Fibroblast of skin of right quadriceps (primary cell): ENCODE measurements around the gene IFIT2.
"Not testable (repeated sequence)": the region's sequence is repeated elsewhere in the genome, so short reads cannot be mapped to it uniquely, and the experiment has no call there.

ENCODE experiments used
- DNase-seq: peaks from one replicate; pipeline ENCODE4 v3.0.0-alpha.2; 2013

IFIT2 gene

DNA sequence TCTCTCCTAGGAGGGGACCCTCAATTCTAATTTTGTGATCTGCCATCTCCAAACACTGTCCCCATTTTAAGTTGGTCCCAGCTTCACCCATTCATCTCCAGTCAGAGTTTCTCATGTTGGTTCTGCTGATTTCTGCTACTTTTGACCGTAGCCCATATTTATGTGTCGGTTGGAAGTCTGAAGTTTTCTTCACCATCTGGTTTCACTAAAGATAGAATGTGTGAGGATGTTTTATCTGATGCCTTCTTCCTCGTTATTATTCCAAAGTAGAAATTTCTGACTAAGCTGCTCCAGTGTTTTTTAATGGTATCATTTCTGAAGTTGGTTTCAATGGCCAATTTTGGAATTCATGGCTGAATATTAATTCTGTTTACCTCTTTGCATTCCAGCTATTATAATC lies 21.3 kb upstream of the IFIT2 start:
- DNase-seq, result peak; percentile 59

DNA sequence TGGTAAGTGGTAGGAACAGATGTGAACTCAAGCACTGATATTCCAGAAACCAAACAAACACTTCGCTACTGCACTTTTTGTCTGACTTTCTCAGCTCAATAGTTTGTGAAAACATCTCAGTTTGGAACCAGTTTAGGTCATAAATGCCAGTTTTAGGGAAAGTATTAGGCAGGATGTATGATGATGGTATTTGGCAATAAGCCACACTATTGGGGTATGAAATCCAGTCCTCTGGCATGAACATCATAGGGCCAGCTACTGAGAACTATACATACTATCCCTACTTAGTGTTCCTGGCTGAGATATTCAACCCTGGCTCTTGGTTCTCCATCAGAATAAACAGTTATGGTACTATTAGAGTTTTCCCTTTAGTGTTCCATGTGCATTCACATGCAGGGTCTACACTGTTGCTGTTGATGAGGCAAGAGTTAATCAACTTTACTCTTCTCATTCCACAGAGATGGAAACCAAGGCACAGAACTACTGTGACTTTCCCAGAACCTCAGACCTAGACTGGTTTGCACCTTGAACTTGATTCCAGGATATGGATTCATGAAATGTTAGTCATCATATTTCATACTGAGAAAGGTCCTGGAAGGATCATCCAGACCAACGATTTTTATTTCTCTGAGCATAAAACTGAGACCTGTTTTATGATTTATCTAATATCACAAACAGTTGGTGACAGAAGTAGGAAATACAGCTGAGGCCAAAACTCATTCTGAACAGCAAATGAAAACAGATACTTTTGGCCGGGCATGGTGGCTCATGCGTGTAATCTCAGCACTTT lies 20.0 kb upstream of the IFIT2 start:
- DNase-seq, result peak; percentile 22

DNA sequence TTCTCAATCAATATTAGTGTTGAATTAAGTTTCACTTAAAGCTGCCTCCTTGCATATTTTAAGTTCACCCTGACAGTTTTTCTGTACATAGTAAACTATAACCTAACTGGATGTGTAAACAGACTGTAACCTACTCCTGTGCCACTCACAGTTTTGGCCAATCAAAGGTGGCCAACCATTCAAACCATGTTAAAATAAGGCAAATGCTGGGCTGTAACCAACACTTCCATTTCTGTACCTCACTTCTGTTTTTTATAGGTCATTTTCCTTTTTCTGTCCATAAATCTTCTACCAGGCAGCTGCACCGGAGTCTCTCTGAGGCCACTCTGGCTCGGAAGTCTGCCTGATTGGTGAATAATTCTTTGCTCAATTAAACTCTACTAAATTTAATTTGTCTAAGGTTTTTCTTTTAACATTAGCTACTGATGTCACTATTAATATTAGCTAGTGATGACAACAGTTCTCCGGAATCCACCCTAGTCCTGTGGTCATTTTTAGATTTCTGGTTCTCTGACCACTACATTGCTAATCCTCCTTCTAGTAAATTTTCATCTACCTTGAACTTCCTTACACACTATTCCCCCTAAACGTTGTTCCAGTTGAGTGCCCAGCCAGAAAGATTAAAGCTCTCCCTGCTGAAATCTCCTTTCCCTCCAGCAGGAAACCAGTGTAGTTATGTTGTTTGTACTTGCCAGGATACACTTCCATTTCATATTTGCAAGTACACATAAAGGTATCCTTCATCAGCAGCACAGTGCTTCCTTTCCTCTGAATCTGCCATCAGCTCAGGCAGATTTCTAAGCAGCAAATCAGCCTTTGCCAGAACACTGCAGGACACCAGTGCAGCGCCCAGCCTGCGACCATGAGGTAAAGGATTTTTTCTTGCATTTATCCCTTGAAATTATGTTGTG lies 18.6 kb upstream of the IFIT2 start:
- DNase-seq, result peak; percentile 48

DNA sequence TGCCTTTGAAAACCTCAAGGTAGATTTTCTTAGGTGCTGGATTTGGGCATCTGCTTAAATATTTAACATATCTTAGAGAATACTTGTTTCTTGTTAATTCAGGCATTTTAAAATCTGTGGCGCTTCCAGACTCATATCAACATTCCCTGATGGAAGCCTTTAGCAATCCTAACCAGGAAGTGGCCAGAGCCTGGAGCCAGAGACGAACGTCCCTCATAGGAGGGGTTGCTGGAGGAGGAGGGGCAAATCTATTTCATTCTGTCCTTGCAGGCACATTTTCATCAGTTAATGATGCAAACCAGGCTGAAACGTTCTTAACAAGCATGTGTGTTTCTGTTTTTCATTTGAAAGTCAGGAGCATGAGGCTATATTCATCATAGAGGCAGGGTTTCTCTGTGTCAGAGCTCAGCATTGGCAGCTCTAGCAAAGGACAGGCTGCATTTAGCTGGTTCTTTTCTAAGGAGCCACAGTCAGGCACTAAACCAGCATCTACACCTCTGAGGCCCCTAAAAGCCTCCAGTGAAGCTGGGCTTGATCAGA lies 17.8 kb upstream of the IFIT2 start:
- DNase-seq, result peak; percentile 93

DNA sequence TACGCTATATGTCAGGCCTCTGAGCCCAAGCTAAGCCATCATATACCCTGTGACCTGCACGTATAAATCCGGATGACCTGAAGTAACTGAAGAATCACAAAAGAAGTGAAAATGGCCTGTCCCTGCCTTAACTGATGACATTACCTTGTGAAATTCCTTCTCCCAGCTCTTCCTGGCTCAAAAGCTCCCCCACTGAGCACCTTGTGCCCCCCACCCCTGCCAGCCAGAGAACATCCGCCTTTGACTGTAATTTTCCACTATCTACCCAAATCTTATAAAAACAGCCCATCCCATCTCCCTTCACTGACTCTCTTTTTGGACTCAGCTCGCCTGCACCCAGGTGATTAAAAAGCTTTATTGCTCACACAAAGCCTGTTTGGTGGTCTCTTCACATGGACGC lies 17.1 kb upstream of the IFIT2 start:
- not testable (repeated sequence) for DNase-seq

DNA sequence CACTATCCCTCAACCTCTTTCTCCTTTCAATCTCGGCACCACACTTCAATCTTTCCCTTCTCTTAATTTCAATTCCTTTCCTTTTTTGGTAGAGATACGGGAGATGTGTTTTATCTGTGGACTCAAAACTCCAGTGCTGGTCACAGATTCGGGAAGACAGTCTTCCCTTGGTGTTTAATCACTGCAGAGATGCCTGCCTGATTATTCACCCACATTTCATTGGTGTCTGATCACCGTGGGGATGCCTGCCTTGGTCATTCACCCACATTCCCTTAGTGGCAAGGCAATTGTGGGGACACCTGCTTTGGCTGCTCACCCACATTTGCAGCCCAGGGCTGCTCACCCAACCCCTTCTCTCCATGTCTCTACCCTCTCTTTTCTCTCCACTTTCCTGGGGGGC lies 16.5 kb upstream of the IFIT2 start:
- DNase-seq, result peak; percentile 58

DNA sequence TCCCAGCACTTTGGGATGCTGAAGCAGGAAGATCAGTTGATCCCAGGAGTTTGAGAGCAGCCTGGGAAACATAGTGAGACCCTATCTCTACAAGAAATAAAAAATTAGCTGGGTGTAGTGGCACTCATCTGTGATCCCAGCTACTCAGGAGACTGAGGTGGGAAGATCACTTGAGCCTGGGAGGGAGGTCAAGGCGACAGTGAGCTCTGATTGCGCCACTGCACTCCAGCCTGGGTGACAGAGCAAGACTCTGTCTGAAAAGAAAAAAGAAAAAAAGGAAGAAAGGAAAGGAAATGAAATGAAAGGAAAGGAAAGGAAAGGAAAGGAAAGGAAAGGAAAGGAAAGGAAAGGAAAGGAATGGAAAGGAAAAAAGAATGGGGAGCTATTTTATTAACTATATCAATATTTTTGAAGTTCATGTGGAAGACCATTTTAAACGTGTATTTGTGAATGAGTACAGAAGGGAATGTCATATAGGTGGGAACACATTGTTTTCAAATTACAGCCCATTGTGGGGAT lies 7.1 kb upstream of the IFIT2 start:
- DNase-seq, result no peak

DNA sequence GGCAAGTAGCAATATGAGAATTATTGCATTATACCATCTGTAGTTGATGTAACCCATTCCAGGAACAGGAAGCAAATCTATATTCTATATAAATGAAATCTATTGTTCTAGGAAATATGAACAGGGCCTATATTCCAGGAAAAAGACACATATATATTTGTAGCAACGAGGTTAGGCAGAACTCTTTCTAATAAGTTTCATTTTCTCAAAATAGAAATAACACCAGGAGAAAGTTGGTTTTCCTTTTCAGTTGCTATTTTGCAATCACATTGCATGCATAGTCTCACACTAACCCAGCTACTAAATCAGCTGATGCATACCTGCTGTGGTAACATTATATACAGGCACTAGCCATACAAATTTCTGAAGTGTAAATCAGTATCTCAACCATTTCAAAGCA lies 6.2 kb upstream of the IFIT2 start:
- DNase-seq, result peak; percentile 77

DNA sequence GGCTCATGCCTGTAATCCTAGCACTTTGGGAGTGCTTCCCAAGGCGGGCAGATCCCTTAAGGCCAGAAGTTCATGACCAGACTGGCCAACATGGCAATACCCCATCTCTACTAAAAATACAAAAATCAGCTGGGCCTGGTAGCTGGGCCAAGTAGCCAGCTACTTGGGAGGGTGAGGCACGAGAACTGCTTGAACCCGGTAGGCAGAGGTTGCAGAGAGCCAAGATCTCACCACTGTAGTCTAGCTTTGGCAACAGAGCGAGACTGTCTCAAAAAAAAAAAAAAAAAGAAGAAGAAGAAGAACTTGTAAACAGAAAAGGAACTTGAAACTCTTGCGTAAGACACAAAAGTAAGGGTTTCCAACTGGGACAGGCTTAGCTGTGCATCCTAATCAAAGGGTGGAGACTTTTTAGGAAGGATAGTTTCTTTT lies 5.6 kb upstream of the IFIT2 start:
- peak; percentile 36 for DNase-seq

DNA sequence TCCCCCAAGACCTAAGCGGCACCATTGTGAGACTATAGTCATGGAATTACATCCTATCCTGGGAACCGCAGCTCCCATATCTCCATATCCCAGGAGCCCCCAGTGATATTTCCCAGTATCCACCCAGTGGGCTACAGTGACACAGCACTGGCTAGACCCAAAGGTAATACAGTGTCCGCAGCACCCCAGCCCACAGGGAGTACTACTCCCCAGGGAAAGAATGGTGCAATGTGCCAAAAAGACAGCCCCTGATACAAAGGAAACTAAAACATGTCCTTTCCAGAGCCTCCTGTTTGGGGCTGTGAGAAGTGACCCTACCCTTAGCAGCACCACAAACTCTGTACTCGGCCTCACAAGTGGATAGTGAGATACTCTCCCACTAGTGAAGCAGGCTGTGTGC lies 4.5 kb upstream of the IFIT2 start:
- no peak for DNase-seq

DNA sequence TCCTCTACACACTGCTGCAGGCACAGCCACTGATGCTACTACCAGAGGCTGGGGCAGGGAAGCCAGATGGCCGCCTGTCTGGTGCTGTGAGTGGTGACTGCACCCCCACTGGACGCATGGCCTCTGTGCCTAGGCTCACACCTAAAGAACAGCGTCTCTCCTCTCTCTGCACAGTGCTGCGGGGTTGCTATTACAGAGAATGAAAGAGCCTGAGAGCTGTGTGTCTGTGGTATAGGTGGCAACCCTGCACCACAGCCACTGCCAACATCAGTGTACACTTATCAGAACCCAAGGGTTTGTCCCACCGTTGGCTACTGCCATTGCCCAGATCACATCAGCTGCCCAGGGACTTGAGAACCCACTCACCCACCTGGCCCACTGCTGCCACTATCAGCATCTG lies 4.1 kb upstream of the IFIT2 start:
- DNase-seq, result no peak

DNA sequence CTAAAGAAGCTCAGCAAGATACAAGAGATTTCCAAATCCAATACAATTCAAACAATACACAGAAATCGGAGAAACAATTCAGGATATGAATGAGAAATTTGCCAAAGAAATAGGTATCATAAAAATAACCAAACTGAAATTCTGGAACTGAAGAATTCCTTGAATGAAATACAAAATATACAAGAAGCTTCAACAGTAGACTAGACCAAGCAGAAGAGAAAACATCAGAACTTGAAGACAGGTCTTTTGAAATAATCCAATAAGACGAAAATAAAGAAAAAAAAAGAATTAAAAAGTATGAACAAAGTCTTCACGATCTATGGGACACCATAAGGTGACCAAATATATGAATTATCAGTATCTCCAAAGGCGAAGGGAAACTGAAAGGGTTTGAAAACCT lies 2.8 kb upstream of the IFIT2 start:
- DNase-seq, result no peak

DNA sequence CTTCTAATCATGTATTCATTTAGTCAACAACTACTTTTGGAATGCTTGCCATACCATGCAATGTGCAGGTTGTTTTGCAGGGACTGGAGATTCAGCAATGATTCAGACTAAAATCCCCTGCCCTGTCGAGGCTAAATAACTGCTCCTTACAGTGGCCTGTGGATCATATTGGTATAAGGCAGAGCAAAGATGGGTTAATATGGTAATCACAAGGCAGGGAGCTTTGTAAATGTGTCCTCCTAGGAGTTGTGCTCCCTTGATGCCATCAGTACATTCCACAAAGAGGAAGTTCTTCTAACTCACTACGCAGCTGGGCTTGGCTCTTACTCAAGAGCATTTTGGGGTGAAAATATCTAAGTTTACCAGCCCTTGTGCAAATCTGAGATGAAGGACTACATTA lies 614 bp upstream of the IFIT2 start:
- peak; percentile 31 for DNase-seq

DNA sequence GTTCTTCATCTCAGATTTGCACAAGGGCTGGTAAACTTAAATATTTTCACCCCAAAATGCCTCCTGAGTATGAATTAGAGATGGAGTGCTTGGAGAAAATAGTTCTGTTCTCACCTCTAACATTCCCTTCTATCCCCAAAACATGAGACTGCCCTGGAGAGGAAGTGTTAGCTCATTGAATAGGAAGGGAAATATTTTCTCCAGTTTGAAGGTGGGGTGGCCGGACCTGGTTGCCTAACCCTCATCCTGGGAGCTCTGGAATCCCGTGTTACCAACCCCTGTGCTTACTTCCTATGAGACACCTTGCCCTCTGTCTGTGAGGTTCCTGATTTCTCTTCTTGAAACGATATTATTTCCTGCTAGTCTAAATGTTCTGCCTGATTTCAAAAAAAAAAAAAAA lies 779 bp downstream of the IFIT2 start:
- no peak for DNase-seq

DNA sequence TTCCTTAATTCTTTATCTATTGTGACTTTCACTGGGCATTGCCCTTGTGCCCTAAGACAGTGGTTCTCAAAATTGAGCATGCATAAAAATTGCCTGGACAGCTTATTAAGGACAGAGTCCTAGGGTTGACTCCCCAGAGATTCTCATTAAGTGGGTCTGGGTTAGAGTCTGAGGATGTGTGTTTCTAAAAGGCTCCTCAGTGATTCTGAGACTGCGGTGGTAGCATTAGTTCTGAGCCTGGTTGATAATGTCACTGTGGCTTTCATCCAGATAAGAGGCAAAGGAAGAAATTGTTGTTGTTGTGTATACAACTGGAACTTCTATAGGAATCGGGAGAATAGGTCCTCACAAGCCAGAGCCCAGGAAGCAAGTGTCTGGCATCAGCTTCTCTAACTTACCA lies 1.3 kb downstream of the IFIT2 start:
- DNase-seq, result no peak

DNA sequence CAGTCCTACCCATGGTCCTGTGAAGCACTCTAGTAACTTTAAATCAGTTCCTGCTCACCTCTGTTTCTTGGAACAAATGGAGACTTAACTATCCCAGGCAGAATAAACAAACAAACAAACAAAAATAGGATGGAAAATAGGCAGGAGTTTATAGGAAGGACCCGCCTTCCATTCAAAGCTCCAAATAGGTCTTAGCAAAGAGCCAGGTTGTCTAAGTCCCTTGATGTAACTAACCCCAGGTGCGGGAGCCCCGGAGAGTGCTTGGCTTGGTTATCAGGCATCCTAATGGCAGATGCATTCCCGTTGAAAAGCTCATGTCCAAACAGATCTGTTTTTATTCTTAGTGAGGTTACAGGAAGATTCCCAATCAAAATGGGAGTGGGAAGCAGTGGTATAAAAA lies 2.2 kb downstream of the IFIT2 start:
- no peak for DNase-seq

DNA sequence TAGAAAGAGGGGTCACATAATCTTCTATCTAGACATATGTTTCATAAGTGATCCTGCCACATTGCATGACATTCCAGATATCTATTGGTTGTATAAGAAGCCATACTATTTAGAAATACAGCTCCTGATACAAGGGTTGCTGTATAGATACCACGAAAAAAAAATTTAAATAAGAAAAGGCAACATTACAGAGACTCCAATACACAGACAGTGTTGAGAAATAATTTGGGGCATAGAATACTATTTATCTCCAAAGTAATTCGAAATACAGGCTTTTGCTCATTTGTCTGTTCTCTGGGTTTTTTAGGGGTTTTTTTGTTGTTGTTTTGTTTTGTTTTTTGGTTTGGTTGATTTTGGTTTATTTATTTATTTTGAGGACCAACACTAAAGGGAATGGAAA lies 2.6 kb downstream of the IFIT2 start:
- no peak for DNase-seq

DNA sequence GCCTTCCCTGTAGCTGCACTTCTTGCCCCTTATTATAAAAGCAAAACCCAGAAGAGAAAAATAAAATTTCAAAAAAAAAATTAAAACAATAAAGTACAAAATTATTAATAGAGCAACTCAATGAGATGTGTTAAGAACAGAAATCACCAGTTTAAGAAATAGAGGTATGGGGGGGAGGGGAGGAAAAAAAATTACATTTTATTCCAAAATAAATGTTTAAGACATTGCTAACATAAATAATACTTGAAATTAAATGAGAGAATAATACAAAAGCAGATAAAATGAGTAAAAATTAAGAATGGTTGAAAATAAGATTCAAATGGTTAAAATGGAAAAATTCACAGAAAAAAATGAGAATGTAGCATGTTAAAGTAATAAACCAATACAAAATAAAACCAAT lies 3.1 kb downstream of the IFIT2 start:
- DNase-seq, result no peak

DNA sequence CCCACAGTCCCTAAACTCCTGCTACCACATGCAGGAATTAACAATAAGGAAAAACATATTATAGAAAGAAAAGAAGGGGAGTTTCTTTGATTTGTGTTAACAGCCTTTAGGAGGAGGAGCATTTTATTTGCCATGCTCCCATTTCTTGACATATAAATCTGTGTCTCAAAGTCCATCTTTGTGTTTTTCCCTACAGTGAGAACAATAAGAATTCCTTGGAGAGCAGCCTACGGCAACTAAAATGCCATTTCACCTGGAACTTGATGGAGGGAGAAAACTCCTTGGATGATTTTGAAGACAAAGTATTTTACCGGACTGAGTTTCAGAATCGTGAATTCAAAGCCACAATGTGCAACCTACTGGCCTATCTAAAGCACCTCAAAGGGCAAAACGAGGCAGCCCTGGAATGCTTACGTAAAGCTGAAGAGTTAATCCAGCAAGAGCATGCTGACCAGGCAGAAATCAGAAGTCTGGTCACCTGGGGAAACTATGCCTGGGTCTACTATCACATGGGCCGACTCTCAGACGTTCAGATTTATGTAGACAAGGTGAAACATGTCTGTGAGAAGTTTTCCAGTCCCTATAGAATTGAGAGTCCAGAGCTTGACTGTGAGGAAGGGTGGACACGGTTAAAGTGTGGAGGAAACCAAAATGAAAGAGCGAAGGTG lies 4.1 kb downstream of the IFIT2 start:
- DNase-seq, result no peak

DNA sequence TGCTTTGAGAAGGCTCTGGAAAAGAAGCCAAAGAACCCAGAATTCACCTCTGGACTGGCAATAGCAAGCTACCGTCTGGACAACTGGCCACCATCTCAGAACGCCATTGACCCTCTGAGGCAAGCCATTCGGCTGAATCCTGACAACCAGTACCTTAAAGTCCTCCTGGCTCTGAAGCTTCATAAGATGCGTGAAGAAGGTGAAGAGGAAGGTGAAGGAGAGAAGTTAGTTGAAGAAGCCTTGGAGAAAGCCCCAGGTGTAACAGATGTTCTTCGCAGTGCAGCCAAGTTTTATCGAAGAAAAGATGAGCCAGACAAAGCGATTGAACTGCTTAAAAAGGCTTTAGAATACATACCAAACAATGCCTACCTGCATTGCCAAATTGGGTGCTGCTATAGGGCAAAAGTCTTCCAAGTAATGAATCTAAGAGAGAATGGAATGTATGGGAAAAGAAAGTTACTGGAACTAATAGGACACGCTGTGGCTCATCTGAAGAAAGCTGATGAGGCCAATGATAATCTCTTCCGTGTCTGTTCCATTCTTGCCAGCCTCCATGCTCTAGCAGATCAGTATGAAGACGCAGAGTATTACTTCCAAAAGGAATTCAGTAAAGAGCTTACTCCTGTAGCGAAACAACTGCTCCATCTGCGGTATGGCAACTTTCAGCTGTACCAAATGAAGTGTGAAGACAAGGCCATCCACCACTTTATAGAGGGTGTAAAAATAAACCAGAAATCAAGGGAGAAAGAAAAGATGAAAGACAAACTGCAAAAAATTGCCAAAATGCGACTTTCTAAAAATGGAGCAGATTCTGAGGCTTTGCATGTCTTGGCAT lies 4.8 kb downstream of the IFIT2 start:
- no peak for DNase-seq

DNA sequence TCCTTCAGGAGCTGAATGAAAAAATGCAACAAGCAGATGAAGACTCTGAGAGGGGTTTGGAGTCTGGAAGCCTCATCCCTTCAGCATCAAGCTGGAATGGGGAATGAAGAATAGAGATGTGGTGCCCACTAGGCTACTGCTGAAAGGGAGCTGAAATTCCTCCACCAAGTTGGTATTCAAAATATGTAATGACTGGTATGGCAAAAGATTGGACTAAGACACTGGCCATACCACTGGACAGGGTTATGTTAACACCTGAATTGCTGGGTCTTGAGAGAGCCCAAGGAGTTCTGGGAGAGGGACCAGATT lies 5.4 kb downstream of the IFIT2 start:
- no peak for DNase-seq

DNA sequence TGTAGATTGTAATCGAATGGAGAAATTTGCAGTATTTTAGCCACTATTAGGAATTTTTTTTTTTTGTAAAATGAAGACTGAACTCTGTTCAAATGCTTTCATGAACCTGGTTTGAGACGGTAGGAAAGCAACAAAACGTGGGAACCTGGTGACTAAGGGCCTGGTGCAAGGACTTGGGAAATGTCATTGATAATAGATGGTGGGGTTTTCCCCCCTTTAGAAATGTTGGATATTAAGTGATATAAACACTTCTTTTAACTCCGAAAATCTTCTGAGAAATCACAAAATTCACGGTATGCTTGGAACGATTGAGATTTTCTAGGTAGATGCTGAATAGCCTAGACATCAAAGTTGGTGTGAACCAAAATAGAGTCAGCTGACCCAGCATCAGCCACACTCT lies 6.4 kb downstream of the IFIT2 start:
- no peak for DNase-seq
